Activated CD4-positive, alpha-beta T cell treated with anti-CD3 and anti-CD28 coated beads for 48 hours (primary cell): Measurements from ENCODE around the gene NHSL1.
"Not testable (repeated sequence)": the region's sequence is repeated elsewhere in the genome, so short reads cannot be mapped to it uniquely, and the experiment has no call there.

ENCODE experiments used
- DNase-seq: peaks from one replicate; pipeline ENCODE4 v3.0.0-alpha.2; 2020

NHSL1 gene

GRCh38 chr6:138456401-138456790 lies 42.9 kb downstream of the NHSL1 start:
- DNase-seq: no peak

- no peak for DNase-seq
Observed at GRCh38 chr6:138455746-138456400, 43.4 kb downstream of the NHSL1 start.

GRCh38 chr6:138454981-138455706 lies 44.1 kb downstream of the NHSL1 start:
- DNase-seq: peak; percentile 61

GRCh38 chr6:138451043-138451442 lies 48.3 kb downstream of the NHSL1 start:
- DNase-seq: no peak

GRCh38 chr6:138450445-138450844 lies 48.8 kb downstream of the NHSL1 start:
- no peak for DNase-seq

GRCh38 chr6:138446821-138447220 lies 52.5 kb downstream of the NHSL1 start:
- DNase-seq: no peak

GRCh38 chr6:138443979-138444378 lies 55.3 kb downstream of the NHSL1 start:
- DNase-seq: no peak

GRCh38 chr6:138442663-138443062 lies 56.6 kb downstream of the NHSL1 start:
- no peak for DNase-seq

- no peak for DNase-seq
Observed at GRCh38 chr6:138441965-138442364, 57.3 kb downstream of the NHSL1 start.

GRCh38 chr6:138440758-138441357 lies 58.4 kb downstream of the NHSL1 start:
- no peak for DNase-seq

GRCh38 chr6:138440296-138440695 lies 59.0 kb downstream of the NHSL1 start:
- no peak for DNase-seq

- DNase-seq: no peak
Observed at GRCh38 chr6:138439546-138439945, 59.7 kb downstream of the NHSL1 start.

GRCh38 chr6:138434925-138435324 lies 64.4 kb downstream of the NHSL1 start:
- no peak for DNase-seq

- no peak for DNase-seq
Observed at GRCh38 chr6:138434096-138434495, 65.2 kb downstream of the NHSL1 start.

- DNase-seq: no peak
Observed at GRCh38 chr6:138432063-138432356, 67.3 kb downstream of the NHSL1 start.

GRCh38 chr6:138431256-138432062 lies 67.8 kb downstream of the NHSL1 start:
- DNase-seq: no peak

- no peak for DNase-seq
Observed at GRCh38 chr6:138430361-138431145, 68.7 kb downstream of the NHSL1 start.

GRCh38 chr6:138429761-138430160 lies 69.5 kb downstream of the NHSL1 start:
- DNase-seq: no peak

GRCh38 chr6:138428944-138429598 lies 70.2 kb downstream of the NHSL1 start:
- DNase-seq: no peak

- no peak for DNase-seq
Observed at GRCh38 chr6:138427701-138428100, 71.6 kb downstream of the NHSL1 start.

GRCh38 chr6:138426500-138427123 lies 72.7 kb downstream of the NHSL1 start:
- no peak for DNase-seq

- not testable (repeated sequence) for DNase-seq
Observed at GRCh38 chr6:138425256-138425655, 74.0 kb downstream of the NHSL1 start.
